Right ventricle myocardium superior (tissue), 1 donor: ENCODE measurements around the gene FCRL6. TPM values are rescaled to one million over a fixed set of nuclear protein-coding genes. Genes with fewer than 3 reads are reported as not detected.

Experiments used
- ATAC-seq: fragments of 200-7000 bp; cut with Tn5 transposase; one replicate; pipeline ENCODE4 v1.9.1; 2020; ENCODE audit warnings: mild to moderate bottlenecking; ENCODE audit not compliant: poor library complexity
- DNase-seq: peaks from one replicate; pipeline ENCODE4 v3.0.0-alpha.2; 2020
- intact Hi-C: fragments of 100-400 bp; cut with DNase I; formaldehyde crosslinking; loops from one replicate; pipeline ENCODE4 v1.11.2; 2022
- long read RNA-seq: library from polyadenylated mRNA; unstranded; transcript quantifications from one replicate; pipeline ENCODE4 v2.0.0, GENCODE V29; 2021
- total RNA-seq: library from RNA; stranded (reverse); fragmentation: NEBNext Ultra II Directional; extraction: Animal tissue kit (Norgen Biotek cat#: 25700); gene quantifications from one replicate; pipeline ENCODE4 v1.2.1, GENCODE V29; 2021
- donor health status: DM: no; HTN: yes; CAD: no; lungs with severe emphysema.

The FCRL6 gene
- 0.32 TPM for total RNA-seq
- long read RNA-seq = 0 reads

- intact Hi-C loops = no loop called here
- ATAC-seq = no peak
Measured at GRCh38 chr1:159802111-159802510, at the start of gene FCRL6. TSS of gene FCRL6 (plus strand) at chr1:159802360. CDS start at chr1:159802425, 65 bp downstream.

GRCh38 chr1:159753386-159753785 lies 48.8 kb upstream of the FCRL6 start:
- ATAC-seq (no peak), DNase-seq (no peak)
- intact Hi-C loops = no loop called here

More at GRCh38 chr1:159802111-159802510, at the start of gene FCRL6:
- DNase-seq = no peak

- intact Hi-C loops = no loop called here
- no peak for ATAC-seq
- no peak for DNase-seq
Measured at GRCh38 chr1:159755451-159756007, 46.6 kb upstream of the FCRL6 start.

- no peak for DNase-seq
- ATAC-seq = peak; percentile 65
- intact Hi-C loops = no loop called here
Measured at GRCh38 chr1:159756397-159756796, 45.8 kb upstream of the FCRL6 start.

- DNase-seq = no peak
- intact Hi-C loops = no loop called here
- no peak for ATAC-seq
Measured at GRCh38 chr1:159763686-159764085, 38.5 kb upstream of the FCRL6 start.

GRCh38 chr1:159765806-159766205 lies 36.4 kb upstream of the FCRL6 start:
- ATAC-seq (no peak), DNase-seq (no peak)
- intact Hi-C loops = no loop called here

- intact Hi-C loops = no loop called here
- DNase-seq = no peak
- no peak for ATAC-seq
Measured at GRCh38 chr1:159771127-159771895, 30.8 kb upstream of the FCRL6 start.

- ATAC-seq = peak; percentile 20
- intact Hi-C loops = no loop called here
- no peak for DNase-seq
Measured at GRCh38 chr1:159774465-159774864, 27.7 kb upstream of the FCRL6 start.

GRCh38 chr1:159775716-159776115 lies 26.4 kb upstream of the FCRL6 start:
- DNase-seq = no peak
- intact Hi-C loops = no loop called here
- ATAC-seq = no peak

- intact Hi-C loops = no loop called here
- ATAC-seq (no peak), DNase-seq (no peak)
Measured at GRCh38 chr1:159778266-159778665, 23.9 kb upstream of the FCRL6 start.

GRCh38 chr1:159779403-159779851 lies 22.7 kb upstream of the FCRL6 start:
- intact Hi-C loops = no loop called here
- no peak for ATAC-seq
- no peak for DNase-seq

- intact Hi-C loops = loop anchor here (5.0 kb wide), 1 partner anchor 111 kb away; no protein-coding TSS in a partner anchor
- ATAC-seq = peak; percentile 99
- peak; percentile 99 for DNase-seq
Measured at GRCh38 chr1:159780583-159781582, 21.3 kb upstream of the FCRL6 start, which contains the start of gene DUSP23. TSS of gene DUSP23 (plus strand) at chr1:159780962. CDS start at chr1:159781101, 139 bp downstream.

- intact Hi-C loops = loop anchor here (5.0 kb wide), 1 partner anchor 110 kb away; no protein-coding TSS in a partner anchor
- DNase-seq = no peak
Measured at GRCh38 chr1:159781992-159782391, 20.2 kb upstream of the FCRL6 start.

GRCh38 chr1:159783724-159784123 lies 18.4 kb upstream of the FCRL6 start:
- intact Hi-C loops = loop anchor here (5.0 kb wide), 1 partner anchor 109 kb away; no protein-coding TSS in a partner anchor
- no peak for DNase-seq
- no peak for ATAC-seq

More at GRCh38 chr1:159781992-159782391, 20.2 kb upstream of the FCRL6 start:
- ATAC-seq = no peak

- ATAC-seq (no peak), DNase-seq (no peak)
- intact Hi-C loops = no loop called here
Measured at GRCh38 chr1:159786465-159786864, 15.7 kb upstream of the FCRL6 start.

GRCh38 chr1:159786966-159787365 lies 15.2 kb upstream of the FCRL6 start:
- ATAC-seq (no peak), DNase-seq (no peak)
- intact Hi-C loops = no loop called here

GRCh38 chr1:159790237-159790917 lies 11.8 kb upstream of the FCRL6 start:
- ATAC-seq = no peak
- DNase-seq = no peak
- intact Hi-C loops = no loop called here

- DNase-seq (no peak), ATAC-seq (no peak)
- intact Hi-C loops = no loop called here
Measured at GRCh38 chr1:159791031-159791430, 11.1 kb upstream of the FCRL6 start.
